HUES48 (cell line): ENCODE data around the gene NRG2.

Experiments used
- H3K27ac ChIP-seq: one replicate; pipeline ENCODE4 v1.7.0; 2013; ENCODE audit warnings: low read depth, low read length, inconsistent platforms
- H3K27me3 ChIP-seq: 2 replicates; pipeline ENCODE4 v1.6.1; 2013; ENCODE audit warnings: mild to moderate bottlenecking, low read length; ENCODE audit not compliant: control insufficient read depth, insufficient read depth
- H3K36me3 ChIP-seq: 2 replicates; pipeline ENCODE4 v1.6.1; 2013; ENCODE audit warnings: low read length; ENCODE audit not compliant: control insufficient read depth, insufficient read depth
- H3K4me1 ChIP-seq: 2 replicates; pipeline ENCODE4 v1.6.1; 2013; ENCODE audit warnings: mild to moderate bottlenecking, low read length; ENCODE audit not compliant: control insufficient read depth, insufficient read depth
- H3K4me3 ChIP-seq: 2 replicates; pipeline ENCODE4 v1.5.1; 2013; ENCODE audit warnings: mild to moderate bottlenecking, low read depth, low read length
- H3K9ac ChIP-seq: 2 replicates; pipeline ENCODE4 v1.6.1; 2013; ENCODE audit warnings: mild to moderate bottlenecking, low read depth, low read length, moderate library complexity
- H3K9me3 ChIP-seq: 2 replicates; pipeline ENCODE4 v1.6.1; 2013; ENCODE audit warnings: low read length; ENCODE audit not compliant: control insufficient read depth, insufficient read depth

Gene NRG2

DNA sequence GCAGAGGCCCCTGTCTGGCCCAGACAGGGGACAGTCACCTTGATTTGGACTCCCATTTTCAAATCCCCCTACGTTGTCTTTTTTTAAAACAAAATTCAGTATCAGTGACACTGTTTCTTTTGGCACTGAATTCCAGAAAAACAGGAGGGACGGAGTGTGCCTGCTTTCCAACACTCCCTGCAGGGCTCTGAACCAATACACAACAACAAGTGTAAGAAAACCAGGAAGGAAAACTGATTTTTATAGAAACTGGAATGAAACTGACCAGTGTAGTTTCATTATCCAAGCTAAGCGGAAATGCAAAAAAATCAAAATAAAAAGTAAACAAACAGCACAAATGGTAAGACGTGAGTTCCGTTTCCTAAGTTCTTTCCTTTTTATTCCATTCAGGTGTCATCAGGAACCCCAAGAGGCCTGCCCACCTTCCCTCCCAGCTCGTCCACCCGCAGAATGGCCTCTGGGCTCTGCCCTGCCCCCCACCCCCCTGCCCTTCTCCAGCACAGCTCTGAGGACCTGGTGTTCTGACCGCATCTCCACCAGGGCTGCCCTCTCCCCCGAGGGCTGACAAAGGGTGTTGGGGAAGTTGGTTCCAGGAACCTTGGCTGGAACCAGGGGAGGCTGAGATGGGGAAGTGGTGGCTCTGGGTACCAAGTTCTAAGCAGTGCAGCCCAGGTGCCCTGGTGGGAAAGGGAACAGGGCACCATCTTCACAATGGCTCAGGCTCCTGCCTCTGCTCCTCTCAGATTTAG is 173.9 kb downstream of the NRG2 start:
- no peak overlapping the region for H3K27ac ChIP-seq
- no peaks in the 10 kb centered on the region for H3K36me3 ChIP-seq
- H3K9me3 ChIP-seq: no peaks in the 10 kb centered on the region

GRCh38 chr5:139867581-139867980 is 175.5 kb downstream of the NRG2 start:
- H3K27ac ChIP-seq: no peak overlapping the region
- H3K9ac ChIP-seq: no peak overlapping the region
- H3K4me3 ChIP-seq: no peak overlapping the region
- H3K9me3 ChIP-seq: no peaks in the 10 kb centered on the region
- H3K27me3 ChIP-seq: peaks cover 1% of the 10 kb centered on the region; the same call in 1 of the 2 replicates
- H3K4me1 ChIP-seq: peaks cover 1% of the 10 kb centered on the region; the same call in 1 of the 2 replicates
- no peaks in the 10 kb centered on the region for H3K36me3 ChIP-seq

More for the DNA sequence above, 173.9 kb downstream of the NRG2 start:
- Histone ChIP-seq H3K27me3 (peaks cover 5% of the 10 kb centered on the region; the same call in 1 of the 2 replicates), H3K4me3 (no peak overlapping the region), H3K4me1 (peaks cover 10% of the 10 kb centered on the region), H3K9ac (no peak overlapping the region)

- Histone ChIP-seq H3K9me3 (no peaks in the 10 kb centered on the region), H3K4me3 (no peak overlapping the region), H3K27ac (no peak overlapping the region), H3K36me3 (no peaks in the 10 kb centered on the region), H3K4me1 (no peaks in the 10 kb centered on the region), H3K9ac (no peak overlapping the region), H3K27me3 (no peaks in the 10 kb centered on the region; the same call in 1 of the 2 replicates)
Measured at GRCh38 chr5:139867109-139867508, 176.0 kb downstream of the NRG2 start.

DNA sequence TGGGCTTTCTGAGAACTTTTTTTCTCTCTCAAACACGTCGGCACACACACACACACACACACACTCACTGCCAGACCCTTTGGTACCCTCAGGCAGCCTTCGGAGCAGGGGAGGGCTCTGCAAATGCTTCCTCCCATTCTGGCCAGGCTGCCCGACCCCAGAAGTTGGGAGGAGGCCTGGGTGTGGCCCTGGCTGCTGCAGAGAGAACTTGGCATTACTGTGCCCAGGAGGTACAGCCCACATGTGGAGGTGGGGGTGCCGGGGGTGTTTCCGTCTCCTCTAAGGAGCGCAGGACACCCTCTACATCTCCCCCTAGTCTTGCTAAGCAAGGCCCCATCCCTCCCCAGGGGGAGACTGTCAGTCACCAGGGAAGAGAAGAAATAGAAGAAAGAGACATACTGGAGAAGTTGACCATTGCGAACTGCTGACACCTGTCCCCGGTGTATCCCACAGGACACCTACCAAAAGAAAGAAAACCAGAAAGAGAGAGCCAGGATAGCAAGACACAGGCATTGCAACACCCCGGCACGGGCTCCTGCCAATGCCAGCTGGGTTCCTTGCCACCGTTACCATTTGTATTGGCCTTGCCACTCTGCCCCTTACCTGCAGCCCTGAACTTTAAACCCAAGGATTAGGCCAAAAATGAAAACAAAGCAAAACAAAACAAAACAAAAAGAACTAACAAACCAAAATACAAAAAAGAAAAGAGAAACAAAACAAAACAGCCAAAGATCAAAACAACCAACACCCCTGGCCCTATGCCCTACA is 178.2 kb downstream of the NRG2 start:
- no peaks in the 10 kb centered on the region for H3K9me3 ChIP-seq
- no peaks in the 10 kb centered on the region for H3K4me1 ChIP-seq
- H3K27ac ChIP-seq: no peak overlapping the region
- no peaks in the 10 kb centered on the region; the same call in 1 of the 2 replicates for H3K27me3 ChIP-seq
- H3K36me3 ChIP-seq: no peaks in the 10 kb centered on the region
- no peak overlapping the region for H3K4me3 ChIP-seq
- no peak overlapping the region for H3K9ac ChIP-seq

DNA sequence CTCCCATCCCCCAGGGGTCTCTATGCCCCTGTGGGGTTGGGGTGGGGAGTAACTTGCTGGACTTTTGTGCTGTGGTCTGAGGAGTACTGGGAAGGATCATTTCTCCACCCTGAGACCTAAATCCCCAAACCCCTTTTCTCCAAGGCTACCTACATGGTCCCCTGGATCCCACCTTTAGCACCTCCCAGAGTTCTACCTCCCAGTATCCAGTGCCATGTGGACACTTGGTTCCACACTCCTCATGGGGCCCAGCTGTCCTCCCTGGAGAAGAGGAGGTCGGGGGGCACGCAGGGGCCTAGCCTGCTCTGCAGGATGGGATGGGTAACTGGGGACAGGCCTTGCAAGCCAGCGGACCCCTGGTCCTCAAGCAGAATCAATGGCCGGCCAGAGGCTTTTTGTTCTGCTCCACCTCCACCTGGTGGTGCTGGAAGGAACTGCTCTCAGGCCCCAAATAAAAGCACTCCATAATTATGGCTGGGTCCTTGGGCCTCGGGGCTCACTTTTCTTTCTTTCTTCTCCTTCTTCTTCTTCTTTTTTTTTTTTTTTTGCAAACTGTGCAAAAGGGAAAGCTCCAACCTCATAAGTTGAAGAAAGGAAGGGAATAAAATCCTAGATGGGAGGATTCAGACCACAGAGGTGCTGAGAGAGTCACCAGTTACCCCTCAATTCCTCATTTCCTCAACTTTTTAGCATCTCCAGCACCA is 179.1 kb downstream of the NRG2 start:
- no peaks in the 10 kb centered on the region; the same call in 1 of the 2 replicates for H3K27me3 ChIP-seq
- no peak overlapping the region for H3K4me3 ChIP-seq
- H3K9me3 ChIP-seq: no peaks in the 10 kb centered on the region
- no peak overlapping the region for H3K9ac ChIP-seq
- H3K4me1 ChIP-seq: no peaks in the 10 kb centered on the region
- no peaks in the 10 kb centered on the region for H3K36me3 ChIP-seq
- no peak overlapping the region for H3K27ac ChIP-seq

DNA sequence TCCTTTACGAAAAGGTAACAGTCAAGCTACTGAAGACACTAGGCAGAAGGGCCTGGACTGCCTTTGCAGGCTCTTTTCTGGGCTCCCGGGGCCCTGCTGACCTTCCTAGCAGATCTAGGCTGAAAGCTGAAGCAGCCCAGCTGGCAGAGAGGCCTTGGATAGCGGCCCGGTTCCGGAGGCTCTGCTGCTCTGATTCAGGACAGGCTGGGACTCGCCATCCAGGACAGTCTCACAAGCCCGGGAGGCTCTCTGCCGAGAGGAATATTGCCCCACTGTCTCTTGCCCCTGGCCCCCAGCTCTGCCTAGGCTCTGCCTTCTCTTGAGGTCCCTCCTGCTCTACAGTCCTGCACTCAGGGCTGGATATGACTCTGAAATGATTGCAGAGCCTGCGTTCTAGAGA is 179.7 kb downstream of the NRG2 start:
- Histone ChIP-seq H3K9me3 (no peaks in the 10 kb centered on the region), H3K36me3 (no peaks in the 10 kb centered on the region), H3K4me3 (no peak overlapping the region), H3K27me3 (no peaks in the 10 kb centered on the region; the same call in 1 of the 2 replicates), H3K9ac (no peak overlapping the region), H3K27ac (no peak overlapping the region), H3K4me1 (no peaks in the 10 kb centered on the region)

- H3K4me1 ChIP-seq: no peaks in the 10 kb centered on the region
Measured at GRCh38 chr5:139862803-139863202, 180.3 kb downstream of the NRG2 start.

GRCh38 chr5:139862313-139862712 is 180.8 kb downstream of the NRG2 start:
- H3K9ac ChIP-seq: no peak overlapping the region
- no peaks in the 10 kb centered on the region for H3K4me1 ChIP-seq
- no peak overlapping the region for H3K4me3 ChIP-seq
- H3K9me3 ChIP-seq: no peaks in the 10 kb centered on the region
- peaks cover 4% of the 10 kb centered on the region; the same call in 1 of the 2 replicates for H3K27me3 ChIP-seq
- no peak overlapping the region for H3K27ac ChIP-seq
- no peaks in the 10 kb centered on the region for H3K36me3 ChIP-seq

More at GRCh38 chr5:139862803-139863202, 180.3 kb downstream of the NRG2 start:
- Histone ChIP-seq H3K4me3 (no peak overlapping the region), H3K36me3 (no peaks in the 10 kb centered on the region), H3K27ac (no peak overlapping the region), H3K9ac (no peak overlapping the region), H3K27me3 (peaks cover 3% of the 10 kb centered on the region; the same call in 1 of the 2 replicates), H3K9me3 (no peaks in the 10 kb centered on the region)

DNA sequence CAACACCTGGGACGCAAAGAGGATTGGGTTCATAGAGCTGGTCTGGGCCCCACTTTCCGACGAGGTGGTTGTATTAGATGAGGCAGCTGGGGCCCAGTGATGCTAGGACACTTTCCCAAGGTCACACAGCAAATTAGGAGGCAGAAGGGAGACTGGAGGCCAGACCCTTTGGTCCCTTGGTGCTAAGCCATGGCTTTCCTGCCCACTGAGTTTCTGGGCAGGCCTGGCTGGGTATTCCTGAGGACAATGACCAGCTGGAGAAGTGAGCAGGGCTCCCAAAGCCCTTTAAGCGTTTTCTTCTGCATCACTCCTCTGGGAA is 181.3 kb downstream of the NRG2 start:
- H3K9me3 ChIP-seq: no peaks in the 10 kb centered on the region
- peaks cover 4% of the 10 kb centered on the region; the same call in 1 of the 2 replicates for H3K27me3 ChIP-seq
- H3K36me3 ChIP-seq: no peaks in the 10 kb centered on the region
- H3K9ac ChIP-seq: no peak overlapping the region
- no peak overlapping the region for H3K4me3 ChIP-seq
- no peak overlapping the region for H3K27ac ChIP-seq
- no peaks in the 10 kb centered on the region for H3K4me1 ChIP-seq

DNA sequence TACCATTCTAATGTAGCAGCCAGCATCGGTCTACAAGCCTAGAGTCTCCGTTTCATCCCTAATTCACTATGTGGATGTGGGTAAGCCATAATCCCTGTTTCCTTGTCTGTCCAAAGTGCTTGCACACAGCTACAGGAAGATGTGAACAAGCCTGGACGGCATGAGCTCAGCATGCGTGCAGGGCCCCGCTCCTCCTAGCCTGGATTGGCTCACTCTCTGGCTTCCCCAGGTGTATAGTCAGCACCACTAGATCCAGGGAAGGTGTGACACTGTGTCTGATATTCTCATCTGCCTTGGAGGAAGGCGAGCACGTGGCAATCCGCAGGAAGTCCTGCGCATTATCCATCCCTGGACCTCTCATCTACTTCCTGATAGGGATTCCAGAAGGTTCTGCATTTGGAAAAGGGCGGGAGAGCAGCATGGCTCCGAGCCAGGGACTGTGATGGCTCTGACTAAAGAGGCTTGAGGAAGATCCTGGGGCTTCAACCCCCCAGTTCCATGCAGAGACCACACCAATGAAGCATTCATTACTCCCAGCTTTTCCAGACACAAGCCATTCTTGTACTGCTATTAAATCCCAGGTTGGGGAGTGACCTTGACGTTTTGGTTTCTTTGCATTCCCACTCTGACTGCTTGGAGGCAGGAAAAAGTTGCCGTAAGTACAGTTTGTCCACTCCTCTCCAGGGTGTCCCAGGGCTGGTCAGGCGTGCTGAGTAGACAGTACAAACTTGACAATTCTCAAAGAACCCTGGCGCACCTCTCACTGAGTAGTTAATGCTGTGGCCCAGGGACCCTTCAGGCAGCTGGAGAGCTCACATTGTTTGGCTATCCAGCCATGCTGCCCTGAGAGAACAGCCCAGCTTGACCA is 181.8 kb downstream of the NRG2 start:
- H3K4me1 ChIP-seq: no peaks in the 10 kb centered on the region
- no peak overlapping the region for H3K4me3 ChIP-seq
- no peak overlapping the region for H3K9ac ChIP-seq
- no peaks in the 10 kb centered on the region for H3K9me3 ChIP-seq
- no peaks in the 10 kb centered on the region for H3K36me3 ChIP-seq
- H3K27ac ChIP-seq: no peak overlapping the region
- peaks cover 4% of the 10 kb centered on the region; the same call in 1 of the 2 replicates for H3K27me3 ChIP-seq
